Activated CD8-positive, alpha-beta T cell treated with anti-CD3 and anti-CD28 coated beads for 36 hours (primary cell): ENCODE data around the gene TIMD4. TPM values are rescaled to one million over a fixed set of nuclear protein-coding genes. Genes with fewer than 3 reads are reported as not detected.
"Not testable (repeated sequence)": the region's sequence is repeated elsewhere in the genome, so short reads cannot be mapped to it uniquely, and the experiment has no call there.

Source experiments
- ATAC-seq: fragments of 200-7000 bp; cut with Tn5 transposase; one replicate; pipeline ENCODE4 v1.10.0; 2021; ENCODE audit warnings: mild to moderate bottlenecking, moderate library complexity
- CTCF ChIA-PET: fragments of 350-600 bp; sonication (Branson Sonifier 250); formaldehyde crosslinking; loops from one replicate; lab custom pipeline; 2021; ENCODE audit warnings: antibody characterized with exemption; lab: Charles Lee
- POLR2A ChIA-PET: fragments of 350-600 bp; sonication (Branson Sonifier 250); formaldehyde crosslinking; loops from one replicate; lab custom pipeline; 2021; ENCODE audit warnings: antibody characterized with exemption; lab: Charles Lee
- DNase-seq: peaks from one replicate; pipeline ENCODE4 v3.0.0-alpha.2; 2020
- H3K27ac Mint-ChIP-seq: one replicate; pipeline ENCODE4 v1.8.0; 2021; ENCODE audit warnings: mild to moderate bottlenecking, mixed read lengths
- H3K27me3 Mint-ChIP-seq: one replicate; pipeline ENCODE4 v1.8.0; 2021; ENCODE audit warnings: mixed read lengths
- H3K36me3 Mint-ChIP-seq: one replicate; pipeline ENCODE4 v1.8.0; 2021; ENCODE audit warnings: low read depth, mixed read lengths
- H3K4me1 Mint-ChIP-seq: one replicate; pipeline ENCODE4 v1.8.0; 2021; ENCODE audit warnings: low read depth, mixed read lengths
- H3K4me3 Mint-ChIP-seq: one replicate; pipeline ENCODE4 v1.8.0; 2021; ENCODE audit warnings: mild to moderate bottlenecking, moderate library complexity, mixed read lengths
- H3K9me3 Mint-ChIP-seq: one replicate; pipeline ENCODE4 v1.8.0; 2021; ENCODE audit warnings: mixed read lengths
- intact Hi-C: fragments of 100-400 bp; cut with micrococcal nuclease; formaldehyde crosslinking; loops from one replicate; pipeline ENCODE4 v1.10.0; 2022
- total RNA-seq, 2 experiments: library from RNA; stranded (reverse); gene quantifications; one replicate each; pipeline ENCODE4 v1.2.3, GENCODE V29; 2021
- TF ChIP-seq, protein P1 (sequence below): fragments of 200-600 bp; IDR thresholded peaks from one replicate; pipeline ENCODE4 v1.8.0; 2022; ENCODE audit warnings: antibody characterized with exemption, mild to moderate bottlenecking

TIMD4 gene
- total RNA-seq, 2 experiments from 2014 or later, result 0.83 to 1.2 TPM

DNA sequence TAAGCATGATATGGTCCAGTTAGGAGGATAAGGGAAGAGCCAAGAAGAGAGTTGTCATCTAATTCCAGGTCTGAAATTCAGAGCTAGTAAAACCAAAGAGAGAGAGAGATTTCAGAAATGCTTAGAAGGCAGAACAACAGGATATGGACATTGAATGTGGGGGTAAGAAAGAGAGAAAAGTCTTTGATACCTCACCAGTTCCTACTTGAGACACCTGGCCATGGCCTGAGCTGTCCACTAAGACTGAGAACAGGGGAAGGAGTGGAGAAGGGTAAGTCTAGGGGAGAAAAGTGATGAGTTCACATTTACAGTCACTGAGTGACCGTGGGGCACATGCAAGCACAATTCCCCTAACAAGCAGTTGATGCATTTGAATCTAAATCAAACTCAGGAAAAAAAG lies 35.5 kb downstream of the TIMD4 start:
- TF ChIP-seq, protein P1, sequence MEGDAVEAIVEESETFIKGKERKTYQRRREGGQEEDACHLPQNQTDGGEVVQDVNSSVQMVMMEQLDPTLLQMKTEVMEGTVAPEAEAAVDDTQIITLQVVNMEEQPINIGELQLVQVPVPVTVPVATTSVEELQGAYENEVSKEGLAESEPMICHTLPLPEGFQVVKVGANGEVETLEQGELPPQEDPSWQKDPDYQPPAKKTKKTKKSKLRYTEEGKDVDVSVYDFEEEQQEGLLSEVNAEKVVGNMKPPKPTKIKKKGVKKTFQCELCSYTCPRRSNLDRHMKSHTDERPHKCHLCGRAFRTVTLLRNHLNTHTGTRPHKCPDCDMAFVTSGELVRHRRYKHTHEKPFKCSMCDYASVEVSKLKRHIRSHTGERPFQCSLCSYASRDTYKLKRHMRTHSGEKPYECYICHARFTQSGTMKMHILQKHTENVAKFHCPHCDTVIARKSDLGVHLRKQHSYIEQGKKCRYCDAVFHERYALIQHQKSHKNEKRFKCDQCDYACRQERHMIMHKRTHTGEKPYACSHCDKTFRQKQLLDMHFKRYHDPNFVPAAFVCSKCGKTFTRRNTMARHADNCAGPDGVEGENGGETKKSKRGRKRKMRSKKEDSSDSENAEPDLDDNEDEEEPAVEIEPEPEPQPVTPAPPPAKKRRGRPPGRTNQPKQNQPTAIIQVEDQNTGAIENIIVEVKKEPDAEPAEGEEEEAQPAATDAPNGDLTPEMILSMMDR, result no peak
- Mint-ChIP-seq H3K27ac (peak overlapping the region; percentile 75), H3K4me1 (peaks cover 65% of the 10 kb centered on the region), H3K36me3 (peaks cover 12% of the 10 kb centered on the region), H3K9me3 (peaks cover 6% of the 10 kb centered on the region), H3K27me3 (no peaks in the 10 kb centered on the region), H3K4me3 (no peak overlapping the region)
- ChIA-PET POLR2A (interaction anchor here (1.1 to 2.4 kb wide), 2 partner anchors 97 to 108 kb away, joined by 4 to 6 read pairs; no protein-coding TSS in a partner anchor), CTCF (interaction anchor here (1.6 kb wide), 1 partner anchor 9 kb away, joined by 4 read pairs; no protein-coding TSS in a partner anchor)
- DNase-seq (no peak), ATAC-seq (no peak)
- intact Hi-C loops, result no loop called here

DNA sequence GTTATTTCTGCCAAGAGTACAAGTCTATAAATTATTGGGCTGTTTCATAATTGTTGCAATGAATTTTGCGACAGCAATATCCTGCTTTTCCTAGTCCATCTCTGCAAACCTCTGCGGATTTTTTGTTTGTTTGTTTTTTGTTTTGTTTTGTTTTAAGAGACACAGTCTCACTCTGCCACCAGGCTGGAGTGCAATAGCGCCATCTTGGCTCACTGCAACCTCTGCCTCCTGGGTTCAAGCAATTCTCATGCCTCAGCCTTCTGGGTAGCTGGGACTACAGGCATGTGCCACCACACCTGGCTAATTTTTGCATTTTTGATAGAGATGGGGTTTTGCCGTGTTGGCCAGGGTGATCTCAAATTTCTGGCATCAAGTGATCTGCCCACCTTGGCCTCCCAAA lies 37.3 kb downstream of the TIMD4 start:
- POLR2A ChIA-PET, H3K9me3 Mint-ChIP-seq, intact Hi-C loops, ATAC-seq, DNase-seq, H3K4me3 Mint-ChIP-seq, CTCF ChIA-PET, H3K36me3 Mint-ChIP-seq, H3K27ac Mint-ChIP-seq, H3K27me3 Mint-ChIP-seq: not testable (repeated sequence)
- H3K4me1 Mint-ChIP-seq, result peaks cover 68% of the 10 kb centered on the region

DNA sequence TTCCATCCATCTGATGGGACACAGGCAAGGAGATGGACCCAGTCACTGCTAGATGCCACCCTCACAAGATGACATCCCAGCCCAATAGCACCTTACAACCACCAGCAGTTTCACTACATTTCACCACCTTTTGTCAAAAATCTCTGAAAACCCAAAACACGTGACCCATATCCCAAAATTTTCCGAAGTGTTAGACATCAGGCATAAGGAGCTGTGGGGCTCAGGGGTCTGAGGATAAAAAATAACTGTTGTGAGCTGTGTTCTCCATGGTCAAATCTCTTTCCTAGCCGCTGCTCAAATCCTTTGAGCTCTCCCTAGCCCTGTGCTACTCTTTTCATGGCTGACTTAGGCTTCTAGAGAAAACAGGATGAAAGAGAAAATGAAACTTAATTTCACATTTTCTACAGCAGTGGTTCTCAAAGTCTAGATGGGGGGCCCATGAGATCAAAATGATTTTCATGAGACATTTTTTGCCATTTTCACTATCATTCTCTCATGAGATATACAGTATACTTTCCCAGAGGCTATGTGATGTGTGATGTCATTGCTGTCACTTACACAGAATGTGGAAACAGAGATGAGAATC lies 40.7 kb downstream of the TIMD4 start:
- POLR2A ChIA-PET, result interaction anchor here (0.6 to 1.4 kb wide), 3 partner anchors 11 to 340 kb away, joined by 3 to 4 read pairs (median 4); no protein-coding TSS in a partner anchor
- H3K9me3 Mint-ChIP-seq, result peaks cover 4% of the 10 kb centered on the region
- ATAC-seq, result peak; percentile 55
- peaks cover 62% of the 10 kb centered on the region for H3K4me1 Mint-ChIP-seq
- H3K27ac Mint-ChIP-seq, result peak overlapping the region; percentile 88
- H3K36me3 Mint-ChIP-seq, result peaks cover 14% of the 10 kb centered on the region
- TF ChIP-seq, protein P1, result no peak
- no peaks in the 10 kb centered on the region for H3K27me3 Mint-ChIP-seq
- intact Hi-C loops, result loop anchor here (5.0 kb wide), 2 partner anchors 185 to 210 kb away; partner anchors contain the start of gene HAVCR2
- DNase-seq, result peak; percentile 20
- CTCF ChIA-PET, result interaction anchor here (2.0 to 5.0 kb wide), 2 partner anchors 12 to 210 kb away, joined by 6 to 37 read pairs; no protein-coding TSS in a partner anchor
- peak overlapping the region; percentile 63 for H3K4me3 Mint-ChIP-seq

DNA sequence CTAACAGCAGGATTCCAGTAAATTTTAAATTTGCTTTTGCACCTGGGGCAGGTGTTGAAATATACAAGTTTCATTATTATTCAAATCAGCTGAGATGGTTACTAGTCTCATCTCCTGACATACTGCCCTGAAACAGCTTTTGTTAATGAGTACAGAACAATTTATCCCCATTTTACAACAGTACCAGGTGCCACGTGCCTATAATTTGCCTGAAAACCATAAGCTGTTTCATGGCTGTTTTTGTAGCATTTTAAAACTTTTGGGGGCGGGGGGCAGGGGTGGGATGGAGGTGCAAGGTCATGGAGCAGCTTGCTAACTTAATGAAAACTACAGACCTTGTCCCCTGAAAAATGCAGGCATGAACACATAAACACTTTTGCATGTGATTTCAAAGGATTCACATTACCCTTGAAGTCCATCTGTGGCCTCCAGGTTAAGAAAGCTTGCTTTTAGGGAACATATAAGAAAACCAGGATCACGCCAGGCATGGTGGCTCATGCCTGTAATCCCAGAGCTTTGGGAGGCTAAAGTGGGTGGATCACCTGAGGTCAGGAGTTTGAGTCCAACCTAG lies 42.1 kb downstream of the TIMD4 start:
- Mint-ChIP-seq H3K4me3 (peak overlapping the region; percentile 63), H3K4me1 (peaks cover 55% of the 10 kb centered on the region), H3K9me3 (peaks cover 3% of the 10 kb centered on the region), H3K36me3 (peaks cover 22% of the 10 kb centered on the region), H3K27me3 (no peaks in the 10 kb centered on the region), H3K27ac (peak overlapping the region; percentile 88)
- intact Hi-C loops, result loop anchor here (2.0 to 5.0 kb wide), 3 partner anchors 104 to 211 kb away; partner anchors contain the start of gene HAVCR2
- DNase-seq (no peak), ATAC-seq (peak; percentile 32)
- ChIA-PET CTCF (interaction anchor here (1.3 to 5.0 kb wide), 7 partner anchors 8 to 211 kb away, joined by 3 to 37 read pairs (median 6); no protein-coding TSS in a partner anchor), POLR2A (interaction anchor here (0.7 to 2.2 kb wide), 12 partner anchors 8 to 332 kb away, joined by 3 to 10 read pairs (median 4); no protein-coding TSS in a partner anchor)
- TF ChIP-seq, protein P1, result no peak

DNA sequence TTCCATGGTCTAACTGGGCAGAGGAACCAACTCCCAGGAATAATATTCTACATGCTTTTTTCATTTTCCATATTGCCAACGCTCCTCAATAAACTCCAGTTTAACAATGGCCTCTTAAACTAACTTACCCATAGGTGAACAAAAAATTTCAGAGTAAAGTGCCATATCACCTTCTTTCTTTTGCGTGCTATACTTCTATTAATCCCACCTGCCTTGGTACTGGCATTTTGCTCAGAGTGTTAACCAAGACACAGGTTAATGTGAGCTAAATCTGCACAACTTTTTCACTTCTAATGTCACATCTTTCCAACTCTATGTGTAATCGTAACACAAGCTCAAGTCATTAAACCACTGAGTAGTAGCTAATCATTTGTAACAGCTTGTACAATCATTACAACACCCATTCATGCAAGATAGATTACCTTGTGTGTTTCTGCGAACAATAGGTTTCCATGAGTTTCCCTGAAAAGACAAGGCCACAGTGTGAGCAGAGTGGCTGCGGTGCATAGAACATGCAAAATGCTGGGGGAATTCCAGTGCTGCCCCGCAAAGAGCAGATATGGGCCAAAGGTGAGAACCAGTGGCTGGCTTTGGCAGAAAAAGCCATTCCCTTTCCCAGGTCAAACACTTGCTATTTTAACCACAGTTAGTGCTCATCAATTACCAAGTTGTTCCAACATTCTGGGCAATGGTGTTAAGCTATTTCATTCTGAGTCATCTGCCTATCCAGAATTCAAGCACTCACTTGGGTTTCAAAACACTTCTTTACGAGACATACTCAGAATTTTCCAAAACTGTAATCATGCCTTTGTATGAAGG lies 42.8 kb downstream of the TIMD4 start:
- intact Hi-C loops, result loop anchor here (2.0 to 5.0 kb wide), 3 partner anchors 105 to 212 kb away; partner anchors contain the start of gene HAVCR2
- CTCF ChIA-PET, result interaction anchor here (0.9 to 5.0 kb wide), 8 partner anchors 9 to 212 kb away, joined by 3 to 37 read pairs (median 5); no protein-coding TSS in a partner anchor
- peak overlapping the region; percentile 88 for H3K27ac Mint-ChIP-seq
- ATAC-seq (peak; percentile 77), DNase-seq (peak; percentile 90)
- H3K36me3 Mint-ChIP-seq, result peaks cover 24% of the 10 kb centered on the region
- H3K4me3 Mint-ChIP-seq, result peak overlapping the region; percentile 63
- peaks cover 58% of the 10 kb centered on the region for H3K4me1 Mint-ChIP-seq
- H3K27me3 Mint-ChIP-seq, result no peaks in the 10 kb centered on the region
- TF ChIP-seq, protein P1, result no peak
- POLR2A ChIA-PET, result interaction anchor here (0.7 to 2.2 kb wide), 10 partner anchors 8 to 333 kb away, joined by 3 to 10 read pairs (median 4); no protein-coding TSS in a partner anchor
- H3K9me3 Mint-ChIP-seq, result peaks cover 3% of the 10 kb centered on the region
